CD14-positive monocyte (primary cell): Measurements from ENCODE around the gene ARHGAP10. TPM values are rescaled to one million over a fixed set of nuclear protein-coding genes. Genes with fewer than 3 reads are reported as not detected.

Experiments used
- DNase-seq, 3 donors: peaks; one replicate each; pipeline ENCODE4 v3.0.0-alpha.2; 2011 to 2022
- H2AFZ ChIP-seq: 2 replicates; pipeline ENCODE4 v1.6.0; 2012; ENCODE audit warnings: mild to moderate bottlenecking, low read depth, low read length, inconsistent platforms; ENCODE audit not compliant: insufficient read depth, poor library complexity, severe bottlenecking
- H3K27ac ChIP-seq, 2 donors: 1 replicate in 1 of 2; 2 replicates in 1 of 2; pipeline ENCODE4 v1.5.1; 2012 to 2013; ENCODE audit warnings: low read length in 2 of 2, control low read depth in 1 of 2, inconsistent platforms in 1 of 2, low read depth in 1 of 2, mild to moderate bottlenecking in 1 of 2
- H3K27me3 ChIP-seq, 2 donors: one replicate each; pipeline versions ENCODE4 v1.6.0 to v1.6.1; 2011 to 2013; ENCODE audit warnings: low read length in 2 of 2; ENCODE audit not compliant: control insufficient read depth in 2 of 2, insufficient read depth in 2 of 2
- H3K36me3 ChIP-seq, 2 donors: replicated peaks in 1 of 2; 1 replicate in 1 of 2; 2 replicates in 1 of 2; pipeline versions ENCODE4 v1.5.1 to v1.6.1; 2012 to 2013; ENCODE audit warnings: low read length in 2 of 2, control low read depth in 1 of 2, inconsistent platforms in 1 of 2, mild to moderate bottlenecking in 1 of 2; ENCODE audit not compliant: insufficient read depth in 2 of 2, control insufficient read depth in 1 of 2
- H3K4me1 ChIP-seq, 2 donors: 1 replicate in 1 of 2; 2 replicates in 1 of 2; pipeline versions ENCODE4 v1.5.1 to v1.6.1; 2012 to 2013; ENCODE audit warnings: low read length in 2 of 2, control low read depth in 1 of 2, inconsistent platforms in 1 of 2, mild to moderate bottlenecking in 1 of 2, moderate library complexity in 1 of 2; ENCODE audit not compliant: insufficient read depth in 2 of 2, control insufficient read depth in 1 of 2
- H3K4me2 ChIP-seq: replicated peaks from 2 replicates; pipeline ENCODE3; 2012; ENCODE audit warnings: low read length, moderate library complexity, mild to moderate bottlenecking; ENCODE audit not compliant: poor library complexity, severe bottlenecking; ENCODE audit errors: extremely low read depth
- H3K4me3 ChIP-seq, 3 experiments: fragments of 200-600 bp in 1 of 3; sonication (generic) in 1 of 3; replicated peaks in 1 of 3; 1 replicate in 2 of 3; 2 replicates in 1 of 3; pipeline ENCODE4 v1.5.1; 2011 to 2013; ENCODE audit warnings: low read length in 3 of 3, mild to moderate bottlenecking in 3 of 3, control low read depth in 2 of 3, low read depth in 2 of 3, inconsistent platforms in 1 of 3, moderate library complexity in 1 of 3
- H3K79me2 ChIP-seq: 2 replicates; pipeline ENCODE4 v1.6.0; 2012; ENCODE audit warnings: mild to moderate bottlenecking, control low read depth, inconsistent platforms, low read length, moderate library complexity; ENCODE audit not compliant: insufficient read depth
- H3K9ac ChIP-seq: 2 replicates; pipeline ENCODE4 v1.6.0; 2017; ENCODE audit warnings: low read length, mild to moderate bottlenecking; ENCODE audit not compliant: insufficient read depth, poor library complexity, severe bottlenecking
- H3K9me3 ChIP-seq, 2 donors: replicated peaks in 1 of 2; 1 replicate in 1 of 2; 2 replicates in 1 of 2; pipeline versions ENCODE4 v1.5.1 to v1.6.1; 2012 to 2013; ENCODE audit warnings: low read length in 2 of 2, control low read depth in 1 of 2; ENCODE audit not compliant: control insufficient read depth in 1 of 2, insufficient read depth in 1 of 2
- H4K20me1 ChIP-seq: 2 replicates; pipeline ENCODE4 v1.6.0; 2012; ENCODE audit warnings: mild to moderate bottlenecking, low read length, control low read depth, moderate library complexity; ENCODE audit not compliant: insufficient read depth
- H3K27ac Mint-ChIP-seq, 7 donors: one replicate each; pipeline ENCODE4 v1.8.0; 2020; ENCODE audit warnings: mild to moderate bottlenecking in 7 of 7, mixed read lengths in 7 of 7, moderate library complexity in 6 of 7, inconsistent platforms in 2 of 7
- H3K27me3 Mint-ChIP-seq, 3 donors: one replicate each; pipeline ENCODE4 v1.8.0; 2021 to 2022; ENCODE audit warnings: low read depth in 3 of 3, mild to moderate bottlenecking in 3 of 3, mixed read lengths in 3 of 3, moderate library complexity in 3 of 3, inconsistent platforms in 1 of 3
- H3K36me3 Mint-ChIP-seq, 2 donors: one replicate each; pipeline ENCODE4 v1.8.0; 2020; ENCODE audit warnings: mixed read lengths in 2 of 2, inconsistent platforms in 1 of 2, mild to moderate bottlenecking in 1 of 2
- H3K4me1 Mint-ChIP-seq: one replicate; pipeline ENCODE4 v1.8.0; 2020; ENCODE audit warnings: mild to moderate bottlenecking, mixed read lengths
- H3K4me3 Mint-ChIP-seq, 2 donors: one replicate each; pipeline ENCODE4 v1.8.0; 2020; ENCODE audit warnings: mild to moderate bottlenecking in 2 of 2, mixed read lengths in 2 of 2, moderate library complexity in 1 of 2
- H3K9me3 Mint-ChIP-seq, 7 donors: one replicate each; pipeline ENCODE4 v1.8.0; 2020 to 2022; ENCODE audit warnings: mixed read lengths in 7 of 7, mild to moderate bottlenecking in 6 of 7, moderate library complexity in 6 of 7, inconsistent platforms in 2 of 7
- CTCF ChIP-seq: fragments of 200-600 bp; IDR thresholded peaks from one replicate; pipeline ENCODE4 v1.8.0; 2022; ENCODE audit warnings: antibody characterized with exemption, mild to moderate bottlenecking
- WGBS: methylation state at CpG from one replicate; pipeline ENCODE4 v1.1.5; 2013; ENCODE audit warnings: missing lambda C conversion rate; ENCODE audit not compliant: insufficient coverage; 5-methylcytosine and 5-hydroxymethylcytosine counted together
- intact Hi-C, 2 donors: fragments of 100-400 bp; cut with micrococcal nuclease; formaldehyde crosslinking; loops; one replicate each; pipeline versions ENCODE4 v1.15.0 to v1.15.1; 2023
- polyA plus RNA-seq, 3 donors: library from polyadenylated mRNA; depleted of rRNA in 1 of 3; unstranded in 2 of 3; stranded (reverse) in 1 of 3; fragments of 300-500 nt in 2 of 3; fragments of >200 nt in 1 of 3; fragmentation: Illumina TruSeq in 2 of 3; gene quantifications; 1 replicate in 2 of 3; 2 replicates in 1 of 3; pipeline ENCODE4 v1.2.3, GENCODE V29; 2012 to 2021

Gene ARHGAP10
- polyA plus RNA-seq, 3 donors: 1.7 to 4.3 (median 3.0) TPM

- Histone ChIP-seq H3K9ac (no peak overlapping the region), H3K4me2 (no peak overlapping the region), H3K27me3 (no peaks in the 10 kb centered on the region), H3K4me1 (peaks cover 6 to 11% of the 10 kb centered on the region in 2 donors), H3K36me3 (no peaks in the 10 kb centered on the region), H2AFZ (peak overlapping the region; percentile 26), H4K20me1 (no peaks in the 10 kb centered on the region), H3K27ac (no peak overlapping the region), H3K4me3 (no peak overlapping the region), H3K9me3 (no peaks in the 10 kb centered on the region), H3K79me2 (no peaks in the 10 kb centered on the region)
- H3K4me3 Mint-ChIP-seq: no peak overlapping the region
- peaks cover 0 to 1% (median 0%) of the 10 kb centered on the region in 7 donors for H3K9me3 Mint-ChIP-seq
- peaks cover 13% of the 10 kb centered on the region for H3K4me1 Mint-ChIP-seq
- H3K36me3 Mint-ChIP-seq: peaks cover 2 to 3% of the 10 kb centered on the region in 2 donors
- no peak for DNase-seq
- peak overlapping the region in 2 of 7 donors; percentile 6 to 59 for H3K27ac Mint-ChIP-seq
- intact Hi-C loops: no loop called here
- WGBS: 0% methylated on average over 1 of the region's 5 CpGs
- H3K27me3 Mint-ChIP-seq: peaks cover 0 to 4% (median 2%) of the 10 kb centered on the region in 3 donors
- TF ChIP-seq CTCF: no peak
Measured at GRCh38 chr4:147815741-147816140, 83.9 kb downstream of the ARHGAP10 start.

GRCh38 chr4:147816382-147817254 lies 84.7 kb downstream of the ARHGAP10 start:
- Mint-ChIP-seq H3K9me3 (no peaks in the 10 kb centered on the region), H3K27ac (peak overlapping the region in 1 of 7 donors; percentile 6), H3K27me3 (peaks cover 0 to 4% (median 2%) of the 10 kb centered on the region in 3 donors), H3K4me3 (no peak overlapping the region), H3K4me1 (peaks cover 21% of the 10 kb centered on the region), H3K36me3 (peaks cover 0 to 2% of the 10 kb centered on the region in 2 donors)
- no peaks in the 10 kb centered on the region for H4K20me1 ChIP-seq
- intact Hi-C loops: no loop called here
- H3K9ac ChIP-seq: no peak overlapping the region
- no peak overlapping the region for H3K27ac ChIP-seq
- whole genome bisulfite sequencing: no CpG with 5 or more reads among the region's 4 CpGs
- no peak overlapping the region for H2AFZ ChIP-seq
- TF ChIP-seq CTCF: no peak
- no peaks in the 10 kb centered on the region for H3K36me3 ChIP-seq
- H3K4me3 ChIP-seq: no peak overlapping the region
- no peak for DNase-seq
- no peaks in the 10 kb centered on the region for H3K27me3 ChIP-seq
- H3K9me3 ChIP-seq: no peaks in the 10 kb centered on the region
- peaks cover 8 to 15% of the 10 kb centered on the region in 2 donors for H3K4me1 ChIP-seq
- H3K79me2 ChIP-seq: no peaks in the 10 kb centered on the region
- no peak overlapping the region for H3K4me2 ChIP-seq
